Spleen (tissue), 11 donors: ENCODE data around the gene AK9. TPM values are rescaled to one million over a fixed set of nuclear protein-coding genes. Genes with fewer than 3 reads are reported as not detected.

Experiments used
- DNase-seq: peaks from one replicate; pipeline ENCODE4 v3.0.0-alpha.2; 2020
- H3K27ac ChIP-seq, 8 donors: fragments of 200-600 bp; sonication (generic) in 7 of 8; 1 replicate in 4 of 8; 2 replicates in 4 of 8; pipeline versions ENCODE4 v1.5.0 to v1.8.0; 2016 to 2021; ENCODE audit warnings: inconsistent platforms in 4 of 8, mild to moderate bottlenecking in 4 of 8, moderate library complexity in 1 of 8
- H3K27me3 ChIP-seq, 7 donors: fragments of 200-600 bp; sonication (generic) in 6 of 7; replicated peaks in 1 of 7; 1 replicate in 4 of 7; 2 replicates in 3 of 7; pipeline versions ENCODE4 v1.5.0 to v1.8.0; 2016 to 2021; ENCODE audit warnings: inconsistent platforms in 3 of 7, mild to moderate bottlenecking in 1 of 7
- H3K36me3 ChIP-seq, 6 donors: fragments of 200-600 bp; sonication (generic) in 5 of 6; 1 replicate in 4 of 6; 2 replicates in 2 of 6; pipeline versions ENCODE4 v1.5.0 to v1.8.0; 2016 to 2021; ENCODE audit warnings: inconsistent platforms in 2 of 6
- H3K4me1 ChIP-seq, 6 donors: fragments of 200-600 bp; sonication (generic) in 5 of 6; 1 replicate in 3 of 6; 2 replicates in 3 of 6; pipeline versions ENCODE4 v1.5.0 to v1.8.0; 2016 to 2021; ENCODE audit warnings: inconsistent platforms in 3 of 6
- H3K4me3 ChIP-seq, 8 donors: fragments of 200-600 bp; sonication (generic) in 7 of 8; 1 replicate in 4 of 8; 2 replicates in 4 of 8; pipeline versions ENCODE4 v1.5.0 to v1.8.0; 2016 to 2021; ENCODE audit warnings: inconsistent platforms in 4 of 8, mild to moderate bottlenecking in 4 of 8, moderate library complexity in 2 of 8
- H3K9me3 ChIP-seq, 8 donors: fragments of 200-600 bp; sonication (generic) in 7 of 8; 1 replicate in 4 of 8; 2 replicates in 4 of 8; pipeline versions ENCODE4 v1.5.0 to v1.8.0; 2016 to 2021; ENCODE audit warnings: inconsistent platforms in 4 of 8
- CTCF ChIP-seq, 11 experiments: fragments of 200-600 bp in 7 of 11; fragments of 450-650 bp in 4 of 11; sonication (generic) in 4 of 11; IDR thresholded peaks in 8 of 11; conservative IDR thresholded peaks in 3 of 11; 1 replicate in 7 of 11; 2 replicates in 4 of 11; pipeline versions ENCODE4 v1.4.0 to v1.8.0; 2016 to 2021; ENCODE audit warnings: antibody characterized with exemption in 11 of 11, inconsistent platforms in 4 of 11, mild to moderate bottlenecking in 1 of 11
- POLR2A ChIP-seq, 3 donors: fragments of 450-650 bp; IDR thresholded peaks; one replicate each; pipeline ENCODE4 v1.5.1; 2017; ENCODE audit warnings: antibody characterized with exemption in 3 of 3, mild to moderate bottlenecking in 1 of 3
- POLR2AphosphoS5 ChIP-seq, 3 donors: sonication (generic); formaldehyde crosslinking; IDR thresholded peaks; one replicate each; pipeline ENCODE4 v1.5.1; 2017; ENCODE audit warnings: antibody characterized with exemption in 3 of 3
- WGBS, 5 donors: extraction: QIAGEN DNeasy Blood & Tissue Kit in 3 of 5; methylation state at CpG; one replicate each; pipeline versions ENCODE4 v1.1.5 to v1.1.7; 2013 to 2018; 5-methylcytosine and 5-hydroxymethylcytosine counted together
- intact Hi-C: fragments of 100-400 bp; cut with DNase I; formaldehyde crosslinking; loops from one replicate; pipeline ENCODE4 v1.15.0; 2023; ENCODE audit warnings: low total_unique reads
- polyA plus RNA-seq, 3 donors: library from polyadenylated mRNA; stranded (reverse); fragments of 200-250 nt; gene quantifications; one replicate each; pipeline ENCODE4 v1.2.1, GENCODE V29; 2013
- total RNA-seq, 7 donors: library from RNA; depleted of rRNA in 3 of 7; stranded (reverse); fragments of >200 nt in 3 of 7; fragmentation: NEBNext Ultra II Directional in 4 of 7; extraction: Animal tissue kit (Norgen Biotek cat#: 25700) in 4 of 7; gene quantifications; one replicate each; pipeline versions ENCODE4 v1.1.0 to v1.2.1, GENCODE V29; 2016 to 2021
- donor health status: healthy with polysubstance abuse.
- donor health status: DM: no; HTN: no; CAD: no; lungs with moderate emphysema.
- donor health status: DM: no; HTN: no; CAD: no.
- donor health status: Bipolar disorder and iron deficiency.
- donor health status: healthy.
- donor health status: DM: no; HTN: no; CAD: no.
- donor health status: DM: yes; HTN: yes; CAD: no.

The AK9 gene
- total and polyA plus RNA-seq, 10 donors, result 3.8 to 24.9 (median 11.5) TPM

GRCh38 chr6:109453594-109454495 is 237.2 kb downstream of the AK9 start:
- peak overlapping the region in 7 of 8 donors; percentile 54 to 92 (median 76) for H3K4me3 ChIP-seq
- 81 to 89% (median 83%) methylated on average over 24 to 27 of the region's 27 CpGs for WGBS, 5 donors
- intact Hi-C loops, result no loop called here

GRCh38 chr6:109453156-109453555 is 237.8 kb downstream of the AK9 start:
- no peak for DNase-seq
- intact Hi-C loops, result no loop called here
- Histone ChIP-seq H3K9me3 (no peaks in the 10 kb centered on the region), H3K27ac (peak overlapping the region in 4 of 8 donors; percentile 87 to 100 (median 96)), H3K27me3 (peaks cover 0 to 3% (median 0%) of the 10 kb centered on the region in 7 donors), H3K4me1 (peaks cover 23 to 97% (median 74%) of the 10 kb centered on the region in 6 donors), H3K36me3 (peaks cover 0 to 59% (median 7%) of the 10 kb centered on the region in 6 donors), H3K4me3 (no peak overlapping the region)
- 86 to 94% (median 91%) methylated on average over 2 of the region's 2 CpGs for WGBS, 5 donors
- no peak for TF ChIP-seq CTCF (IDR thresholded peaks at IDR 0.05 in 8 of 11, conservative IDR thresholded peaks at IDR 0.05 in 3 of 11)
- no peak for TF ChIP-seq POLR2A (IDR thresholded peaks at IDR 0.05)
- TF ChIP-seq POLR2AphosphoS5 (IDR thresholded peaks at IDR 0.05), result no peak

More at GRCh38 chr6:109453594-109454495, 237.2 kb downstream of the AK9 start:
- Histone ChIP-seq H3K4me1 (peaks cover 23 to 97% (median 77%) of the 10 kb centered on the region in 6 donors), H3K27ac (peak overlapping the region; percentile 87 to 100 (median 95)), H3K36me3 (peaks cover 0 to 52% (median 7%) of the 10 kb centered on the region in 6 donors), H3K9me3 (no peaks in the 10 kb centered on the region), H3K27me3 (peaks cover 0 to 3% (median 0%) of the 10 kb centered on the region in 7 donors)
- DNase-seq, result peak; percentile 84
- TF ChIP-seq POLR2AphosphoS5 (IDR thresholded peaks at IDR 0.05) (peak in 1 of 3 donors; percentile 43), POLR2A (IDR thresholded peaks at IDR 0.05) (no peak)

- TF ChIP-seq CTCF (IDR thresholded peaks at IDR 0.05 in 8 of 11, conservative IDR thresholded peaks at IDR 0.05 in 3 of 11) (no peak), POLR2A (IDR thresholded peaks at IDR 0.05) (no peak), POLR2AphosphoS5 (IDR thresholded peaks at IDR 0.05) (no peak)
- DNase-seq, result no peak
- WGBS, 5 donors, result 85 to 89% (median 88%) methylated on average over 9 of the region's 9 CpGs
- Histone ChIP-seq H3K9me3 (no peaks in the 10 kb centered on the region), H3K4me3 (no peak overlapping the region), H3K27me3 (peaks cover 0 to 3% (median 0%) of the 10 kb centered on the region in 7 donors), H3K4me1 (peaks cover 23 to 95% (median 64%) of the 10 kb centered on the region in 6 donors), H3K27ac (peak overlapping the region in 2 of 8 donors; percentile 95 to 100), H3K36me3 (peaks cover 0 to 68% (median 7%) of the 10 kb centered on the region in 6 donors)
- intact Hi-C loops, result no loop called here
Measured at GRCh38 chr6:109452181-109452580, 238.8 kb downstream of the AK9 start.

- Histone ChIP-seq H3K9me3 (no peaks in the 10 kb centered on the region), H3K4me1 (peaks cover 23 to 87% (median 56%) of the 10 kb centered on the region in 6 donors), H3K4me3 (no peak overlapping the region), H3K36me3 (peaks cover 0 to 76% (median 14%) of the 10 kb centered on the region in 6 donors), H3K27ac (no peak overlapping the region), H3K27me3 (peaks cover 0 to 3% (median 0%) of the 10 kb centered on the region in 7 donors)
- intact Hi-C loops, result no loop called here
- WGBS, 5 donors, result 92 to 100% (median 96%) methylated on average over 3 to 7 of the region's 7 CpGs
- no peak for DNase-seq
- TF ChIP-seq POLR2AphosphoS5 (IDR thresholded peaks at IDR 0.05) (peak in 1 of 3 donors; percentile 56), POLR2A (IDR thresholded peaks at IDR 0.05) (no peak)
Measured at GRCh38 chr6:109451376-109451775, 239.6 kb downstream of the AK9 start.

GRCh38 chr6:109450801-109451200 is 240.2 kb downstream of the AK9 start:
- Histone ChIP-seq H3K27ac (peak overlapping the region in 3 of 8 donors; percentile 48 to 84 (median 60)), H3K27me3 (peaks cover 0 to 3% (median 0%) of the 10 kb centered on the region in 7 donors), H3K36me3 (peaks cover 0 to 82% (median 19%) of the 10 kb centered on the region in 6 donors), H3K4me1 (peaks cover 23 to 81% (median 51%) of the 10 kb centered on the region in 6 donors), H3K4me3 (no peak overlapping the region), H3K9me3 (no peaks in the 10 kb centered on the region)
- intact Hi-C loops, result no loop called here
- 76 to 92% (median 84%) methylated on average over 3 of the region's 3 CpGs for WGBS, 5 donors
- TF ChIP-seq POLR2AphosphoS5 (IDR thresholded peaks at IDR 0.05), result no peak
- TF ChIP-seq CTCF (IDR thresholded peaks at IDR 0.05 in 8 of 11, conservative IDR thresholded peaks at IDR 0.05 in 3 of 11), result no peak
- no peak for TF ChIP-seq POLR2A (IDR thresholded peaks at IDR 0.05)
- no peak for DNase-seq
